PC-3 (cell line): ENCODE measurements around the gene DUSP6.

ENCODE experiments used
- EZH2 ChIP-seq: fragments of 300-600 bp; sonication (generic); IDR thresholded peaks from one replicate; pipeline ENCODE4 v1.6.1; 2017; ENCODE audit warnings: antibody characterized with exemption, mild to moderate bottlenecking, low read length; ENCODE audit not compliant: unreplicated experiment
- EZH2phosphoT487 ChIP-seq: fragments of 300-600 bp; sonication (generic); IDR thresholded peaks from 2 replicates; pipeline ENCODE4 v1.6.1; 2018; ENCODE audit warnings: mild to moderate bottlenecking, antibody characterized with exemption, low read length, borderline replicate concordance
- TF ChIP-seq, protein P1 (sequence below): fragments of 300-600 bp; sonication (generic); conservative IDR thresholded peaks from 2 replicates; pipeline ENCODE4 v1.5.1; 2017; ENCODE audit warnings: antibody characterized with exemption, low read depth, mild to moderate bottlenecking, low read length

GRCh38 chr12:89372584-89373370, 20.5 kb upstream of the DUSP6 start:
- TF ChIP-seq, protein P1, sequence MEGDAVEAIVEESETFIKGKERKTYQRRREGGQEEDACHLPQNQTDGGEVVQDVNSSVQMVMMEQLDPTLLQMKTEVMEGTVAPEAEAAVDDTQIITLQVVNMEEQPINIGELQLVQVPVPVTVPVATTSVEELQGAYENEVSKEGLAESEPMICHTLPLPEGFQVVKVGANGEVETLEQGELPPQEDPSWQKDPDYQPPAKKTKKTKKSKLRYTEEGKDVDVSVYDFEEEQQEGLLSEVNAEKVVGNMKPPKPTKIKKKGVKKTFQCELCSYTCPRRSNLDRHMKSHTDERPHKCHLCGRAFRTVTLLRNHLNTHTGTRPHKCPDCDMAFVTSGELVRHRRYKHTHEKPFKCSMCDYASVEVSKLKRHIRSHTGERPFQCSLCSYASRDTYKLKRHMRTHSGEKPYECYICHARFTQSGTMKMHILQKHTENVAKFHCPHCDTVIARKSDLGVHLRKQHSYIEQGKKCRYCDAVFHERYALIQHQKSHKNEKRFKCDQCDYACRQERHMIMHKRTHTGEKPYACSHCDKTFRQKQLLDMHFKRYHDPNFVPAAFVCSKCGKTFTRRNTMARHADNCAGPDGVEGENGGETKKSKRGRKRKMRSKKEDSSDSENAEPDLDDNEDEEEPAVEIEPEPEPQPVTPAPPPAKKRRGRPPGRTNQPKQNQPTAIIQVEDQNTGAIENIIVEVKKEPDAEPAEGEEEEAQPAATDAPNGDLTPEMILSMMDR: no peak
- TF ChIP-seq EZH2 (no peak), EZH2phosphoT487 (no peak)
